Measurements from ENCODE around the gene UGT1A5. TPM values are rescaled to one million over a fixed set of nuclear protein-coding genes. Genes with fewer than 3 reads are reported as not detected.

The UGT1A5 gene
- total and polyA plus RNA-seq, 8 donors, result not detected

DNA sequence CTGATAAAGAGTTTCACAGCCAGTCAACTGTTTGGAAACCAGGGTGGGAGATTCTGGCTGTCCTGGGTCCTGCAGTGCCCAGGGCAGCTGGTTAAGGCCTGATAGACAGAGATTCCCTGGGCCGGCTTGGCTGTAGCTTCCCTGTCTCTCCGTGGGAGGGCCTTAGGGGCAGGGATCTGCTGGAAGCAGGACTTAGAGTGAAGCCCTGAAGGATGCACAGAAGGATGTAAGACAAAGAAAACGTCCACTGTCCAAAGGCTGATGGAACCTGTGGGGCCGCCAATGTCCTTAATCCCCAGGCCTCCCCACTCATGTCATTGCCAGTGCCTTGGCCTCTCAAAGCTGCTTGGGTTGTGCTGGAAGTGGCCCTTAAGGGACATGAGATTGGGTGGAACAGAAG is 98.4 kb downstream of the UGT1A5 start:
- 52 to 66% methylated on average over 4 of the region's 4 CpGs for WGBS, 2 donors

DNA sequence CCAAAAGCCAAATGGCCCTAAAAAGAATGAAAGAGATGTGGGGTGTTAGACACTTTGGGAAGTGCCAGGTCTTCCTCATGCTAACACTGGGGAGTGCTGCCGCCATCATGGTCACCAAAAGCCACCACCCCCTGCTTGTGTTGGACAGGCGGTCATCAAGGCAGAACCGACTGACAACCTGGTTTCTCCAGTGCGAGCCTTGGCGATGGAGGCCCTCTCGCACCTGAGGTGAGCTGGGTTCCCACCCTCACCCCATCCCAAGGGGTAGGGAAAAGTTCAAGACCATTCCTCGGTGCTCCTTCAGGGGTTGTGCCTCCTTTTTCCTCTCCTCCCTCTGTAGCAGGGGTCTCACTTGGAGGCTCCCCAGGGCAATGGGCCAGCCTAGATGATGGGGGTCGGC is 99.0 kb downstream of the UGT1A5 start:
- 74 to 87% methylated on average over 8 of the region's 8 CpGs for WGBS, 2 donors
- DNase-seq, result peak in 2 of 6 donors; percentile 10 to 22

More for the DNA sequence above, 98.4 kb downstream of the UGT1A5 start:
- Histone ChIP-seq H3K36me3 (no peaks in the 10 kb centered on the region), H3K4me1 (no peaks in the 10 kb centered on the region), H3K4me3 (no peak overlapping the region), H3K9me3 (no peaks in the 10 kb centered on the region), H3K27me3 (no peaks in the 10 kb centered on the region), H3K27ac (no peak overlapping the region)
- intact Hi-C loops (cut with DNase I), result no loop called here
- FAIRE-seq, result no peak
- DNase-seq, result peak in 3 of 6 donors; percentile 2 to 25 (median 5)
- TF ChIP-seq, protein P1, sequence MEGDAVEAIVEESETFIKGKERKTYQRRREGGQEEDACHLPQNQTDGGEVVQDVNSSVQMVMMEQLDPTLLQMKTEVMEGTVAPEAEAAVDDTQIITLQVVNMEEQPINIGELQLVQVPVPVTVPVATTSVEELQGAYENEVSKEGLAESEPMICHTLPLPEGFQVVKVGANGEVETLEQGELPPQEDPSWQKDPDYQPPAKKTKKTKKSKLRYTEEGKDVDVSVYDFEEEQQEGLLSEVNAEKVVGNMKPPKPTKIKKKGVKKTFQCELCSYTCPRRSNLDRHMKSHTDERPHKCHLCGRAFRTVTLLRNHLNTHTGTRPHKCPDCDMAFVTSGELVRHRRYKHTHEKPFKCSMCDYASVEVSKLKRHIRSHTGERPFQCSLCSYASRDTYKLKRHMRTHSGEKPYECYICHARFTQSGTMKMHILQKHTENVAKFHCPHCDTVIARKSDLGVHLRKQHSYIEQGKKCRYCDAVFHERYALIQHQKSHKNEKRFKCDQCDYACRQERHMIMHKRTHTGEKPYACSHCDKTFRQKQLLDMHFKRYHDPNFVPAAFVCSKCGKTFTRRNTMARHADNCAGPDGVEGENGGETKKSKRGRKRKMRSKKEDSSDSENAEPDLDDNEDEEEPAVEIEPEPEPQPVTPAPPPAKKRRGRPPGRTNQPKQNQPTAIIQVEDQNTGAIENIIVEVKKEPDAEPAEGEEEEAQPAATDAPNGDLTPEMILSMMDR (IDR thresholded peaks at IDR 0.05), result no peak
- ATAC-seq, result no peak

DNA sequence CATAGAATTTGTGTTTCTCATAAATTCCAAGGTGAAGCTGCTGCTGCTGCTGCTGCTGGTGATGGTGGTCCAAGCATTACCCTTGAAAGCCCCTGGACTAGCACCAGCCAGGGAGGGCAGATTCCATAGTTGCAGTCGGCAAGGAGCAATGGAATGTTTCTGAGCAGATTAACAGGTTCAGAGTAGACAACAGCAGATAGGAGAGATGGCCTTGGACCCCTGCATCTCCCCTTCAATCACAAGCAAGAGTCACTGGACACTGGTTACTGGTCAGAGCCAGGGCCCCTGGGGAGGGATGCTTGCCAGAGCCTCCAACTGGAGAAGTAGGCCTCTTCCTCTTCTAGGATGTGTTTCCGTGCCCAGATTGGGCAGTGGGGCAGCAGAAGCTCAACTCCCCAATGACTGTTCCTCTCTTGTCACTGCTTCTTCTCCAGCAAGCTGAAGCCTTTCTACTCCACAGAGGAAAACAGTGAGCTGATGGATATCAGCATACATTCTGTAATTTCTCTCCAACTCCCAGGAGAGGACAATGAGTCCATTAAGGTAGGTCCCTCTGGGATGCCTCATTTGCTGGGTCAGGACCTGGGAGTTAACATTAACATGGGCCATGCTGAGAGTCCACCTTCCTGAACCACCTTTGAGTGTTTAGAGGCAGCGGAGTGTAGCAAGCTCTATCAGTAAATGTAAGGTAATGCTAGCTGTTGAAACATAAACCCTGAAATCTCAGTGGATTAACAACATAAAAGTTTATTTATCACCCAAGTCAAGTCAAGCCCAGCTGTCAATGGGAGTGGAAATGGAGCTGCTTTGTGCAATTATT is 100.7 kb downstream of the UGT1A5 start:
- peak in 3 of 6 donors; percentile 7 to 29 (median 7) for DNase-seq
- 61 to 67% methylated on average over 3 of the region's 3 CpGs for WGBS, 2 donors
- H3K4me1 ChIP-seq, result no peaks in the 10 kb centered on the region
- FAIRE-seq, result no peak
- H3K4me3 ChIP-seq, result no peak overlapping the region
- no peaks in the 10 kb centered on the region for H3K36me3 ChIP-seq
- intact Hi-C loops (cut with DNase I), result no loop called here
- no peaks in the 10 kb centered on the region for H3K27me3 ChIP-seq
- ATAC-seq, result no peak
- no peak overlapping the region for H3K27ac ChIP-seq
- no peaks in the 10 kb centered on the region for H3K9me3 ChIP-seq
- TF ChIP-seq, protein P1 (IDR thresholded peaks at IDR 0.05), result no peak

More for the DNA sequence above, 99.0 kb downstream of the UGT1A5 start:
- intact Hi-C loops (cut with DNase I), result no loop called here
- Histone ChIP-seq H3K9me3 (no peaks in the 10 kb centered on the region), H3K4me3 (no peak overlapping the region), H3K4me1 (no peaks in the 10 kb centered on the region), H3K27ac (no peak overlapping the region), H3K27me3 (no peaks in the 10 kb centered on the region), H3K36me3 (no peaks in the 10 kb centered on the region)
- ATAC-seq (no peak), FAIRE-seq (no peak)
- TF ChIP-seq, protein P1 (IDR thresholded peaks at IDR 0.05), result no peak

DNA sequence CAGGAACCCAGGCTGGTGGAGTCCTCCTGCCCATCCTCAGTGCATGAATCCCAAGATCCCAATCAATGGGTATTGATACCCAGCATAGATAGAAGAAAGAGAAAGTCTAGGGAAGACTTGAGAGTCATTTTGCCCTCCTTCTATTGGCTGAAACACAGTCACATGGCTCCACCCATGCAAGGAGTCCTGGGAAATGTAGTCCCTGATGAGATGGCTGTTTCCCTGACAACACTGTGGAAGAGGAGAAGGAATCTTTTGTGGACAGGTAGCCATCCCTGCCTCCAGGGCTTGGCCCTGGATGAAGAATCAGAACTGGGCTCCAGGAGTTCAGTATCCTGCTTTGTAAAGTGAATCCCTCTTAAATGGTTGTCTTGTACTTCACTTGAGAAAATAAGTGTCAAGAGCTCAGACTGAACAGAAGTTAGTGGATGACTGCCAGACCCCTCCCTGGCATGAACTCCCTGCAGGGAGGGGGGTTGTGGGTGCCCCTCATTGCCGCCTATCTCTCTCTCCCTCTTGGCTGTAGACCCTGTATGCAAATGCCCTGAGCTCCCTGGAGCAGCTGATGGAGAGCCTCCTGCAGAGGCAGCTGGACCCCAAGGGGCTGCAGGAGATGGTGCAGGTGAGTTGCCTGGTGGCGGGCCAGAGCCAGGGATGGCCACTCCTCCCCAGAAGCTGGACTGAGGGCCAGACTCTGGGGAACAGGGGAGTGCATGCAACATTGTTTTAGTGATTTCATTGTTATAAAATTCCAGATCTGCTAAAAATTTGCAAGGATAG is 101.5 kb downstream of the UGT1A5 start:
- Histone ChIP-seq H3K4me1 (no peaks in the 10 kb centered on the region), H3K27ac (no peak overlapping the region), H3K36me3 (no peaks in the 10 kb centered on the region), H3K9me3 (no peaks in the 10 kb centered on the region), H3K27me3 (no peaks in the 10 kb centered on the region), H3K4me3 (no peak overlapping the region)
- DNase-seq (peak in 2 of 6 donors; percentile 2 to 14), ATAC-seq (no peak), FAIRE-seq (no peak)
- TF ChIP-seq, protein P1 (IDR thresholded peaks at IDR 0.05), result no peak
- intact Hi-C loops (cut with DNase I), result no loop called here
- 66 to 81% methylated on average over 2 of the region's 2 CpGs for WGBS, 2 donors

All from pancreas (tissue), 10 donors.